ENCODE measurements around the gene F2RL2. TPM values are rescaled to one million over a fixed set of nuclear protein-coding genes. Genes with fewer than 3 reads are reported as not detected.

Gene F2RL2
- total and polyA plus RNA-seq, 2 of the 4 experiments (the other 2 are of a cell fraction): 21.7 to 32.8 TPM

DNA sequence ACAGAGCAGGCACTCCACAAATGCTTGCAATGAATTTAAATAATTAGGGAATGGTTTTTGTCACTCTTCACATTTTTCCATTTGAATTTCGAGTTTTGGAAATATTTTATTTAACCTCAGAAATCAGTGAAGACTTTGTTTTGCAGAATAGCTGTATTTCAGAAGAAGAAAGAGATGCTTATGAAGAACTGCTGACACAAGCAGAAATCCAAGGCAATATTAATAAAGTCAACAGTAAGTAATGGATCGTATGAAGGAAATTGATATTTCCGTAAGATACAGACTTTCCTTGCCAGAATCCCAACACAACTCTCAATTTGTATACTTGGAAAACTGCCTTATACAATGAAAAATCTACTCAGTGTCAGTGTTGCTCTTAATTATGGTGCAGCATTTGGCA, 30.5 kb downstream of the F2RL2 start:
- no peak overlapping the region for H4K91ac ChIP-seq (ENCODE audit: insufficient read depth, low read depth, low read length)
- H3K4me2 ChIP-seq (ENCODE audit: low read depth, low read length): no peak overlapping the region
- H3K9me1 ChIP-seq (ENCODE audit: insufficient read depth, low read length): no peaks in the 10 kb centered on the region
- H3K4ac ChIP-seq (ENCODE audit: low read depth, low read length): no peak overlapping the region
- in situ Hi-C loops (cut with MboI; ENCODE audit: low sequenced_read_pairs): no loop called here
- no peaks in the 10 kb centered on the region; the same call in 1 of the 2 replicates for H3K9me3 ChIP-seq (ENCODE audit: control insufficient read depth, insufficient read depth, low read length)
- no peaks in the 10 kb centered on the region for H4K20me1 ChIP-seq (ENCODE audit: insufficient read depth, low read length)
- H3K27ac ChIP-seq (ENCODE audit: insufficient read depth, low read length): no peak overlapping the region
- ATAC-seq (ENCODE audit: low read depth) (no peak), DNase-seq (no peak)
- intact Hi-C loops (cut with micrococcal nuclease): no loop called here
- H3K14ac ChIP-seq (replicated peaks; ENCODE audit: low read depth, low read length): no peak overlapping the region
- no peak overlapping the region for H2AK9ac ChIP-seq (replicated peaks; ENCODE audit: low read depth, low read length, poor library complexity)
- no peaks in the 10 kb centered on the region for H3K4me1 ChIP-seq (ENCODE audit: control insufficient read depth, insufficient read depth, low read length)
- no peak overlapping the region for H2BK120ac ChIP-seq (ENCODE audit: low read depth, low read length)
- TF ChIP-seq MAFK (IDR thresholded peaks at IDR 0.05; ENCODE audit: low read depth, low read length): peak; percentile 98
- TF ChIP-seq, protein P1, sequence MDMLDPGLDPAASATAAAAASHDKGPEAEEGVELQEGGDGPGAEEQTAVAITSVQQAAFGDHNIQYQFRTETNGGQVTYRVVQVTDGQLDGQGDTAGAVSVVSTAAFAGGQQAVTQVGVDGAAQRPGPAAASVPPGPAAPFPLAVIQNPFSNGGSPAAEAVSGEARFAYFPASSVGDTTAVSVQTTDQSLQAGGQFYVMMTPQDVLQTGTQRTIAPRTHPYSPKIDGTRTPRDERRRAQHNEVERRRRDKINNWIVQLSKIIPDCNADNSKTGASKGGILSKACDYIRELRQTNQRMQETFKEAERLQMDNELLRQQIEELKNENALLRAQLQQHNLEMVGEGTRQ (IDR thresholded peaks at IDR 0.05; ENCODE audit: low read depth, low read length): no peak
- ChIA-PET CTCF (no interaction called here), POLR2A (ENCODE audit: unreplicated experiment) (no interaction called here)
- no peak overlapping the region for H3K4me3 ChIP-seq (ENCODE audit: insufficient read depth, low read depth, low read length)
- no peak overlapping the region for H4K8ac ChIP-seq (ENCODE audit: low read depth in 2 of 2, low read length in 2 of 2)
- no peak overlapping the region for H3K18ac ChIP-seq (ENCODE audit: low read depth, low read length)
- H3K9ac ChIP-seq (ENCODE audit: low read depth, low read length): no peak overlapping the region
- dilution Hi-C loops (cut with HindIII; ENCODE audit: low sequenced_read_pairs, unreplicated experiment): no loop called here
- no peak overlapping the region for H2AK5ac ChIP-seq (ENCODE audit: low read depth, low read length)
- H3K27me3 ChIP-seq (ENCODE audit: control insufficient read depth, insufficient read depth, low read length): peaks cover 23% of the 10 kb centered on the region
- no peak overlapping the region for H4K5ac ChIP-seq (ENCODE audit: low read depth, low read length)
- no peak overlapping the region for H3K56ac ChIP-seq (ENCODE audit: extremely low read depth, insufficient read depth, low read length)
- no peaks in the 10 kb centered on the region for H3K36me3 ChIP-seq (ENCODE audit: control insufficient read depth, insufficient read depth, low read length)
- no peak overlapping the region for H2BK5ac ChIP-seq (ENCODE audit: low read depth, low read length, poor library complexity, severe bottlenecking)
- no peak overlapping the region for H2BK20ac ChIP-seq (ENCODE audit: low read depth, low read length)
- no peaks in the 10 kb centered on the region for H3K79me1 ChIP-seq (ENCODE audit: low read depth in 1 of 2, low read length in 2 of 2)
- WGBS, 2 experiments (ENCODE audit: extremely low coverage in 2 of 2, insufficient read length in 1 of 2): no CpG with 5 or more reads among the region's 3 CpGs
- H2BK15ac ChIP-seq (ENCODE audit: low read depth, low read length): no peak overlapping the region
- no peak overlapping the region for H3K23ac ChIP-seq (ENCODE audit: low read depth, low read length)
- BruUV-seq (replicated peaks): no TSS peak
- no peak overlapping the region for H2AFZ ChIP-seq (replicated peaks; ENCODE audit: low read length, poor library complexity)

Measured in IMR-90 (cell line).